ENCODE results near the gene HCRTR1.

Gene HCRTR1

DNA sequence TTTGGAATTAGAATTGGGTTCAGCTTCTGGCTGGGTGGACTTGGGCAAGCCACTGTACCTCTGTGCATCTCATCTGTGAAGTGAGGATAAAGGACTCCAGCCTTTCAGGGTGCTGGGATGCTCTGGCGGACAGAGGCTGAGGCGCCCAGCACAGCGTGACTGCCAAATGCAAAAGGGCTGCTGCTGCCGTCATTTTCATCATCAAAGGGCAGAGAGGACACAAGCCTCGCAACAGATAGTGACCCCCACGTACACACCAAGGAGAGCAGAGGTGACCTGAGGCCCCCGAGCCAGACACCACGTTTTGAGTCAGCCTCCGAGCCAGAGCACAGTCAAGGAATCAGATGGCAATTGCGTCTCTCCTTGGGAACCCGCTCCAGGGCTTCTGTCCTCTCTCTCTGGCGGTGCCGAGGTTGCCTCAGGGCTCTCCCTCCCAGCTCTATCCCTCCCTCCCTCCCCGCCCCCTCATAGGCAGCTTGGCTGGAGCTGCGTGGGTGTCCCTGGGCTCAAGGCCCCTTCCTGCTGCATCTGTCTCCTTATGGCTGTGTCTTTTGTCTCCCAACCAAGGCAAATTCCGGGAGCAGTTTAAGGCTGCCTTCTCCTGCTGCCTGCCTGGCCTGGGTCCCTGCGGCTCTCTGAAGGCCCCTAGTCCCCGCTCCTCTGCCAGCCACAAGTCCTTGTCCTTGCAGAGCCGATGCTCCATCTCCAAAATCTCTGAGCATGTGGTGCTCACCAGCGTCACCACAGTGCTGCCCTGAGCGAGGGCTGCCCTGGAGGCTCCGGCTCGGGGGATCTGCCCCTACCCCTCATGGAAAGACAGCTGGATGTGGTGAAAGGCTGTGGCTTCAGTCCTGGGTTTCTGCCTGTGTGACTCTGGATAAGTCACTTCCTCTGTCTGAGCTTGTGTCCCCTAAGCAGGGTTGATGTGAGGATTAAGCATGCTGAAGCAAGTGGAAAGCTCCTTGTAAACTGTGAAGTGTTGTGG, 9.0 kb downstream of the HCRTR1 start:
- DNase-seq (ENCODE audit: low read depth), result no peak

DNA sequence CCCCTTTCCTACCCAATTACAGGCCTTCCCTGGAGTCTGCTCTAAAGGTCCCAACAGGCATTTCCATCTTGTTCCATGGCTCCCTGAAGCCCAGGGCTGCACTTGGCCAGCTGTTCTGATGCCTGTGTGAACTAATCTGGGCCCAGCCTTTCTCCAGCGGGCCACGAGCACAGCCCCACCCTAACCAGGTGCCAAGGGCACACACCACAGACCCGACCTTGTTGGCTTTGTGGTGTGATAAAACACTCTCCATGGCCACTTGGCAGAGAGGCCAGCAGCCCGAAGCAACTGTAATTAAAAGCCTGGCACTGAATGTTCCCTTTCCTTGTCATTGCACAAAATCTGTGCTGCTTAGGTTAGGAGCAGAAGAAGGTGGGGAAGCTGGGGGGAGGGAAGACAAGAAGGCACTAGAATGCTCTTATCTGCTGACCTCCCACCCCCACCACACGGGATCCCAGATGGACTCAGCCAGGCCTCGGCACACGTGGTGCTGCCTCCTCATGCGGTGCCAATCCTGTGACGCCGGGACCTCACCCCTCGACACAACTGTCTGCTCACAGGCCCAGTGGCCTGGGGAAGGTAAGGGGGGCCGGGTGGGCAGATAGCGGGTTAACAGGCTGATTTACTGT, 9.9 kb downstream of the HCRTR1 start:
- DNase-seq (ENCODE audit: low read depth), result no peak

DNA sequence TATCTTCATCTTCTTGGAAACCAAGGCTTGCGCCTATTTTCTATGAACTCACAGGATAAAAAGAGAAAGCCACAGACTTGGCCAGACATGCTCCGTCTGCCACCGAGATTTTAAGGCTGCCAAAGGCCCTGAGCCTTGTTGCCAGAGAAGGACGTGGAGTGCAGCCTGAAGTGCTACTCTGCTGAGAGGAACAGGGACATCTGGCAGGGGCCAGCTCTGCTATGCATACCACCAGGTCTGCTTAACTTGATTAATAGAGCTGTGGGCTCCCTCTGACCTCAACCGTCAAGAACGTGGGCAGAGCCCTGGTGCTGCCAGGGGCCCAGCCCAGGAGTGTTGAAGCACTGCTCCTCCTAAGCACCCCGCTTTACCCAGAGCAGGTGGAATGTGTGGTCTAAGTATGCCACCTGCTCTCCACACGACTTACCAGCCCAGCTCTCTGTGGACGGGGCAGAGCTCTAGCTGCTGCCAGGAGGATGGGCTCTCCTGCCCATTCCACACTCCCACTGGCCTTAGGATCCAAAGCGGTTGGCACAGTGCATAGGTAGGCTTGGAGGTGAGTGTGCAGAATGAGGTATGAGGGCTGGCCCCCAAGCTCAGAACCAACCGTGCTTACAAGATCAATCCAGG, 10.6 kb downstream of the HCRTR1 start:
- no peak for DNase-seq (ENCODE audit: low read depth)

DNA sequence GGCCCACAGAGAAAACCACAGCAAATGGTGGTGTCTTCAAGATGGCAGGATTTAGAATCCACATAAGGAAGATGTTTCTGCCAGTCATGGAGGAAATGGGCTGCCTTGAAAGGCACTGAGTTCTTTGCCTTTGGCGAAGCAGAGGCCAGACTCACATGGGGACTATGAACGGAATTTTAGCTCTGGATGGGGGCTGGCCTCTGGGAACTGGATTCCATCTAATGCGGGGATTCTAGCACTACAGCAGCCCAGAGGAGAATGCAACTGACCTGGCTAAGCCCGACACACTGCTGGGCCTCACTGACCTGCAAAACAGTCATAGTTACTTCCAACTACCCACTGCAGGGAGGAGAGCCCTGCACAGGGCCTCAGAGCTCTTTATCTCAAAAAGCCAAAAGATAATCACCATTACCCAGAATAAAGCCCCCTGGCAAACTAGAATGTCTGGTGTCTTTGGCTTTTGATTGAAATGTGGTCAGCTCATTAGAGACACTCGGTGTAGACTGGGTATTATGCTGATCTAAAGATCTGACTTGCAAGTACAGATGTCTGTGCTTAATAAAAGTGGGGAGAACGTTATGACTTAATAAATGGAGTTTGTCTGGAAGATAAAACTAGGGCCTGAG, 11.6 kb downstream of the HCRTR1 start:
- no peak for DNase-seq (ENCODE audit: low read depth)

DNA sequence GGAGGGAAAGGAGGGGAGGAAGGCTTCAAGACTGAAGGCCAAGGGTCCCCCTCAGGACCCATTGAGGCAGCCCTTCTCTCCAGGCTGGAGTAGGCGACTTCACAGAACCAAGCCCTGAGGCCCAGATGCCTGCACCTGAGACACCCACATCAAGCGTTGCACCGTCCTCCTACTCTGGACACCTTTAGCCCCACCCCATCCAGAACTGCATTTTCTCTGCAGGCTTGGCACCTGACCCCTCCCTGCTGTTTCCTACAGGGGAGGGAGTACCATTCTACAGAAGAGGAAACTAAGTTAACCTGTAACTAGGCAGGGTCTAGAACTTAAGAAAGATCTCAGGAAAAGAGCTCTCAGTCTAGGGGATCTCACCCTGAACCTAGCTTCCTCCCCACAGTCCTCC, 15.2 kb downstream of the HCRTR1 start:
- no peak for DNase-seq (ENCODE audit: low read depth)

DNA sequence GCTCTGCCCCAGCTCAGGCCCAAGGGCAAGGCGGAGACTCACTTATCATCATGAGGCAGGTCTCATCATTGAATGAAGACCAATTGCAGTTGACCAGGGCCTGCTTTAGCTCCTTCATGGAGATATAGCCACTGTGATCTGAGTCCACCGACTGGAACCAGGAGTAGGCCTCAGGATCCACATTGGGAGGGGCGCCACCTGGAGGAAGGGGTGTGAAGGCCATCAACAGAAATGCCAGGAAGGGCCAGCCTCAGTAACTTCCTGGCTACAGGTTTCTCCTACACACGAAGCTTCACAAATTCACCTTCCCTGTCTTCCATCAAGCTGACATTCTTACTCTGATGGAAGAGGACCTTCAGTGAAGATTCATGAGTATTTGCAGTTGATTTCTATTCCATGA, 15.6 kb downstream of the HCRTR1 start:
- no peak for DNase-seq (ENCODE audit: low read depth)

DNA sequence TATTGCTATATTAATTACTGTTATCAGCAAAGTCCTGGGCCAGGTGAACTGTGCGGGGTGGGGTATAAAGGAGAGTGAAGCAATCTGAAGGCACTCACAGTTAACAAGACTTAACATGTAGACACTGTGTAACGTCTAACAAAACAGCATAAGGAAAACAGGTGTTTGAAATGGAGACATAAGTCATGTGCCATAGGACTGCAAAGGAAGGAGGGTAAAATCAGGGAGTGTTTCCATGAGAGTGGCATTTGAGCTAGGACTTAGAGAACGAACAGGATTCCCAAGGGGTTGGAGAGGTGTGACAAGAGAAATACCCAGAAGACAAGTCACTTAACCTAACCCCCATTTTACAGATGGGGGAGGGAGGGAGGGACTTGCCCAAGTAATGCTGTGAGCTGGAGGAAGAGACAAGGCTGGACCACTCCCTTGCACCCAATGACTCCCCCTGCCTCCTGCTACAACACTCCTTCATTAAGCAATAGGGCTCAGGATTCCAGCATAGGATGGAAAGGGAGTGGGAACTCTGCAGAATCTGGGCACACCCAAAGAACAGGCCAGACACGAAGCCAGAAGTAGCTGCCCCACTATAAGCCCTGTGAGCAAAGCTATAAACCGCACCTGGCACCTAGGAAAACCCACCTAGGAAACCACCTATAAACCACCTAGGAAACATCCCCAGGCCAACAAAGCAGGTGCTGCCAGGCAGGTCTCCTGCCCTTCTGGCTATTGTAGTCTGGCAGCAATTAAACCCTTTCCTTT, 20.6 kb downstream of the HCRTR1 start:
- DNase-seq (ENCODE audit: low read depth), result no peak

DNA sequence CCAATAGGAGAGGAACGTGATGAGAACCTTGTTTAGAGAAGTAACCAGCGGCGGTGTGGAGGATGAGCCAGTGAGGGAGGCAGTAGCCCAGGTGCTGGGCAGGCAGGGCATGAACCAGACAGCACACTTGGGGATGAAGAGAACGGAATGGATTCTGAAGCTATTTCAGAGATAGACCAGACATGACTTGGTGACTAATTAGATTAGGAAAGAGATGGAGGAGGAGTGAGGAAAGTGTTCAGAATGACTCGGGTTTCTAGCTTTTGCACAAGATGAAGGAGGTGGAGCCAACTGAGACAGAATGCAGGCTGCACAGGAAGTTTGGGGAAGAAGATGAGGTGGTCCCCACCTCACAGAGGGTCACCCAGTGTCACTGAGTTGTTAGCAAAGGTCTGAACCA, 22.1 kb downstream of the HCRTR1 start:
- no peak for DNase-seq (ENCODE audit: low read depth)

DNA sequence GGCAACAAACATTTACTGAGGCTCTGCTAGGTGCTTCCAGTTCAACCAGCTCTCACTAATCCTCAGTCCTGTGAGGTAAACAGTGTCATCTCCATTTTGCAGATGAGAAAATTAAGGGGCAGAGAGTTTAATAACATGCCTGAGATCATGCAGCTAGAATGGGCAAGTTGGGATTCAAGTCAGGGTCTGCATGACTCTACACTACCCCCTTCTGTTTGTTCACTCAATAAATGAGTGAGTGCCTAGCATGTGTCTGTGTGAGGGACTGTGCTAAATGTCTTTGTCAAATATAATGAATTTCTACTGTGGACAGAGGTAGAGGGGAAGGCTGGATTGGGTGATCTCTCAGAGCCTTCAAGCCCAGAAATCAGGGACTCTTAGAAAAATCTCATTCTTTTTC, 22.7 kb downstream of the HCRTR1 start:
- no peak for DNase-seq (ENCODE audit: low read depth)

DNA sequence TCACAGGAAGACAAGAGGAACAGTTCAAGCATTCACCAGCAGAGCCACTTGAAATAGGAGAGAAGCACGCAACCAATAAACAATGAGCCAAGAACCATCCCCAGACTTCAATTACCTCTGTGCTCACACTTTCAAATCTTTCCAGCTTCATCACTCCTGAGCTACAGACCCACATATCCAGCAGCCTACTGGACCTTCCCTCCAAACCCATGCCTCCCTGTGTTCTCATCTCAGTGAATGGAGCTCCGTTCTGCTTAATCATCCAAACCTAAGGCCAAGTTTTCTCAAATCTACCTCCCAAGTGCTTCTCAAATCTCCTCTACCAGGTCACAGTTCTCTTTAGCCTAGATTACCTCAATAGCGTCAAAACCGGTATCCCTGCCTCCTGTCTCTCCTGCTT, 23.5 kb downstream of the HCRTR1 start:
- DNase-seq (ENCODE audit: low read depth), result no peak

DNA sequence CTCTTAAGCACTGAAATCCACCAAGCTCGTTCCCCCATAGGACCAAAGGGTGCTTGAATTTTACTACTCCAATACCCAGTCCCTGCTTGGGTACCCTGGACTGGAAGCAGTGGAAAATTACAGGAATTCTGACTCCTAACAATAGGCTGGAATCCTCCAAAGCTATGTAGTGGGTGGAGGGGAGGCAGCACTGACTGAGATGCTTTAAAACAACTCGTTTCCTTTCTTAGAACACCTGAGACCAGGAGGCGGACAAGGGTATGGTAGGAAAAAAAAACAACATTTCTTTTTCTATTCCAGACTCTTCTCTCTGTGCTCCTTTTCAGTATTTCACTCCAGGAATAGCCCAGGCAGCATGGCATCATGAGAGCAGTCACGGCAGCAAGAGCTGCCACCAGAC, 24.9 kb downstream of the HCRTR1 start:
- DNase-seq (ENCODE audit: low read depth), result no peak

DNA sequence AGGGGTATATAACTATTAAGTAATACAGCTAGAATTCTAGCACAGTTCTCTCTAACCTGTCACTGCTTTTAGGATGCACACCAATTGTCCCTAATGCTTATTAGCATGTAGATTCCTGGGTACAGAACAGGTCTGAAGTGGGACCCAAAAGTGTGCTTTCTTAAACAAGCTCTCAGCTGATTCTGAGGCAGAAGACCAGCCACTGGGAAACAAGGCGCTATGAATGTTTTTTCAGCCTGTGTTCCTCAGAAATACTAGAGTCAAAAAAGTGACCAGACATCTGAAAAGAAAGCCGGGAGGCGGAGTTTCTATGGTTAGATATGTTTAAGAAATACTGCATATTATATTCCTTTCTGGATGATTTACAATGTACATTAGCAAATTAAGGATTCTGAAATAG, 25.4 kb downstream of the HCRTR1 start:
- no peak for DNase-seq (ENCODE audit: low read depth)

DNA sequence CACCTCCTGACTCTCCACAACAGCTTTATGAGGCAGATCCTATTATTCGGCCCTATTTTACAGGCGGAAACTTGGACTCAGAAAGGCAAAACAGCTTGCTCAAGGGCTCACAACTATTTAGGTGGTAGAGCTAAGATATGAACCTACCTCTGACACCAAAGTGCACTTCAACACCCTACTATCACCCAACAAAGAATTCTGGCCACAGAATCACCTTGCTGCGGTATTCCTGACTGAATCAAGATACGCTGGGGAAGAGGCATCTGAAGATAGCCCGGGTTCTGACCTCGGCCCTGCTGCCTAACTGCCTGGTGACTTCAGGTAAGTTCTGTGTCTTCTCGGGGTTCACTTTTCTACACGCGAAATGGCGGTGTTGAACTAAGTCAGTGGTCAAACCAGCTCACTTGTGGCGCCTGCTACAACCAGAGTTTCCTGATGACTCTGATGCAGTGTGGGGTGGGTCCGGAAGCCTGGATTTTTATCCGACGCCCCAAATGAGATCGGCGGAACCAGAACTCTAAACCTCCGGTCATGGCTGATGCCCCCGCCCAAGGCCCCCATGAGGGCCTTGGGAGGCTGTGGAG, 26.6 kb downstream of the HCRTR1 start:
- no peak for DNase-seq (ENCODE audit: low read depth)

DNA sequence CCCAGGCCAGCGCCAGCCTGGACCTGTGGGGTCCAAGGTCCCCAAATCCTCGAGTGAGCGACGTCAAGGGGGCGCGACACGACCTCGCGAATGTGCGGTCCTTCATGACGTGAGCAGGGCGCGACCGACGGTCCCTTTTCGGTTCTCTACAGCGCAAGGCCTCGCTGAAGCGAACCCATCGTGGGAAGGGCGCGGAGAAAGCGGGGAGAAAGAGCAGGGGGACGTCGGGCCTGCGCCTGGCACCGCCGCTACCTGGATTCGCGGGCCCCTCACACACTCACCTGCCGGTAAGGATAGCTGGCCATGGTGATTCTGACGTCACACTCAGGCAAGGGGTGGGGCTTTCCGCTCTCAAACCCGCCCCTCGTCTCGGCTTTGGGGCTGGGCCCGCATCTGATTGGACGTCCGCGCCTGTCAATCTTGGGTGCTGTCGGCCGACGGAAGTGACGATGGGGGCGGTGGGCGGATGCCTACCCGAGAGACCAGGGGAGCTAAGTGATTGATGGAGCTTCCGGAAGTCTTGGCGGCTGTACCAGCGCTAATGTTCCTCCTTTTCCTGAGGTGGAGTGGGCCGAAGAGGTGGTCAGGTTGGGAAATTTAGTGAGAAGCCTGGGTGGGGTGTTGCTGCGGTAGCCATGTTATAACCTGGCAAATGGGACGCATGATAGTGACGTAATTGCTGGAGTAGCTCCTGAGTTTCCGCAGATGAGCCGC, 27.2 kb downstream of the HCRTR1 start, which contains the start of gene PEF1:
Gene PEF1 (minus strand): TSS at position 317 of the 714 bp plus-strand sequence. CDS start 12 bp downstream, at position 305.
- peak; percentile 94 for DNase-seq (ENCODE audit: low read depth)

DNA sequence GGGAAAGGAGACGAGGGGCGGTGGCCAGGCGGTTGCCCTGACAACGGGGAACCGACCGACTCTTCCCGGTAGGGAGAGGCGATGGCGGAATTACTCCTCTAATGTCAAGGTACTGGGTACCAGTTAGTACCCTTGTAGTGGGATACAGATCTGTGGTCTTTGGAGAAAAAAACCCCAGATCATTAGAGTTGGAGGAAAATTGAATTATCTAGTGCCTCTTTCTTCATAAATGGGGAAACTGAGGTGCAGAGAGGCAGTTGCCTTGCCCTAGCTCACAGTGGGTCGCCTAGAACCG, 27.7 kb downstream of the HCRTR1 start:
- DNase-seq (ENCODE audit: low read depth), result no peak

DNA sequence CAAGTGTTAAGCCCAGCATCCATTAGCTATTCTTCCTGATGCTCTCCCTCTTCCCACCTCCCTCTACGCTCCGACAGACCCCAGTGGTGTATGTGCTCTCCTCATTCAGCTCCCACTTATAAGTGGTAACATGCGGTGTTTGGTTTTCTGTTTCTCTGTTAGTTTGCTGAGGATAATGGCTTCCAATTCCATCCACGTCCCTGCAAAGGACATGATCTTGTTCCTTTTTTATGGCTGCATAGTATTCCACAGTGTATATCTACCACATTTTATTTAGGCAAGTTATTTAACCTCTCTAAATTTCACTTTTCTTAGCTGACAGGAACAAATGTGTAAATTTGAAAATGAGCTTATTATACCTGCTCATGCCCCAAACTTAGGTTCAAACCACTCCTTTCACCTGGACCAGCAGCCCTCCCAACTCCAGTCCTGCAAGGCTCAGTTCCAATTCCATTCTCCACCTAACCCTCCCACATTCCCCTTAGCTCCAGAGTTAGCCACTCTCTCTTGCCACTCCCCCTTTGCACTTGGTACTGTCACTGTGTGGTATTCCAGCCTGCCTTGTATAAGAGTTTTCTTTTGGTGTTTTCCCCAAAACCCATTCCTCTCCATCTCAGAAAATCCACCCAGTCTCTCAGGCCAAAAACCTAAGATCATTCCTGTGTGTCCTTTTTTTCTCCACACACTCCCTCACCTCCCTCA, 28.9 kb downstream of the HCRTR1 start:
- DNase-seq (ENCODE audit: low read depth), result no peak

DNA sequence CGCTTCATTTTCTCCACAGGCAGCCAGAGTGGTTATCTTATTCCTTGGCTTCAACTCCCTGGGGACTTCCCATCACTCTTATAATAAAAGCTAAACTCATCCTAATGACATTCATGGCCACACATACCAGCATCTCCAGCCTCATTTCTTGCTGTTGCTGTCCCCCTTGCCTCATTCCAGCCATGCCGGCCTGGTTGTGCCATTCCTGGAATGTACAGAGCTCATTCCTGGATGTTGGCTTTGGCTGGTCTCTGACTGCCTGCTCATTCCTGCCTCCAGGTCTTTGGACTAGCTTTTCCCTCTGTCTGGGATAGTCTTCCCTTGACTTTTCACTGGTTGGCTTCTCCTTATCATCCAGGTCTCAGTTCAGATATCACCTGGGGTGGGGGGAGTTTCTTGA, 29.6 kb downstream of the HCRTR1 start:
- no peak for DNase-seq (ENCODE audit: low read depth)

DNA sequence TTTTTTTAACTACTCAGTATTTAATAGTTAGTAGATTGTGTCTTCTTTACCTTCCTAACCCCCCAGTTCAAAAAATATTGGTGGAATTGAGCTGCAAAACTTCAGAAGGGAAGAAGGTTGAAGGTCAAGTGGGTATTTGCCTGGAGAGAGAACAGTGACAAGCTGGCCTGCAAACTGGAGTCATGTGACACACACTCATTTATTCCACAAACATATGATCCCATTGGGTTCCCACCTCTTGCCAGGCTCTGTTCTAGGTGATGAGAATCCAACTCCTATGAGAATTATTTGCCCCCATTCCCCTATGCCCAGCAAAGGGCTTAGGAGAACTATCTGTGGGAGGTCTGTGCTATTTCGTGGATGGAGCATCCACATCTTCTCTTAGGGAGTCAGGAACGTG, 30.7 kb downstream of the HCRTR1 start:
- no peak for DNase-seq (ENCODE audit: low read depth)

DNA sequence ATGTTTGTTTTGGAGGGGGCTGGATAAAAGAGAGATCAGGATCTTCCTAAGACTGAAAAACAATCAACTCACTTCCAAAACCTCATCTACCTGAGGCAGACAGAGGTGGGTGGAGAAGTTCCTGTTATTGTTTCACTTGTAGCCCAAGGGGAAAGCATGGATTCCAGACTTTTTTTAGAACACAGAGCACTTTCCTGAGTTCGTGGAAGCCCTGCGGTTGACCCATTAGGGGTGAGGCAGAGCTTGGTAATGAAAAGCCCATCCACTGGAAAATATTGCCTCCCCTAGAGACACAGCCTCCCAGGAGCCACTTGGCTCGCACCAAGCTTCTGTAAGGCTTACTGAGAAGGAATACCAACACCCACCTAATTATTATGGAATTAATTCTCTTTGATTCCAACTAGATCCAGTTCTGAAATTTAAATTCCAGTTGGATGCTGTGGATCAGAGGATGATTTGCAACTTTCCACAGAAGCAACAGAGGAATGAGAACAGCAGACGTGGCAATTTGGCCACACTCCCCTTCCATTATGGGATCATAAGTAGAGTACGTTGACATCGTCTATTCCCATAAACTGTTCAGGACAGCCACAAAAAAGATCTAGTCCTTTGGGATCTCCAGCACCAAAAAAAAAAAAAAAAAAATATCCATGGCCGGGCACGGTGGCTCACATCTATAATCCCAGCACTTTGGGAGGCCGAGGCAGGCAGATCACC, 31.3 kb downstream of the HCRTR1 start:
- DNase-seq (ENCODE audit: low read depth), result no peak

Measured in CMK (cell line).